Raji (cell line): Measurements from ENCODE around the gene SLC4A11.

Source experiments
- POLR2A ChIP-seq: IDR thresholded peaks from 2 replicates; pipeline ENCODE4 v1.6.1; 2011; ENCODE audit warnings: low read depth, low read length, control low read depth; ENCODE audit not compliant: insufficient read depth

The SLC4A11 gene

GRCh38 chr20:3239026-3239866 is at the start of gene SLC4A11:
TSS of gene SLC4A11 (minus strand) at chr20:3239190. CDS start at chr20:3239137, 53 bp downstream.
- no peak for TF ChIP-seq POLR2A

GRCh38 chr20:3283222-3283820 is 44.3 kb upstream of the SLC4A11 start:
- no peak for TF ChIP-seq POLR2A

- no peak for TF ChIP-seq POLR2A
Measured at GRCh38 chr20:3282271-3283221, 43.6 kb upstream of the SLC4A11 start.

GRCh38 chr20:3281437-3281836 is 42.4 kb upstream of the SLC4A11 start:
- TF ChIP-seq POLR2A = no peak

- no peak for TF ChIP-seq POLR2A
Measured at GRCh38 chr20:3279761-3280160, 40.8 kb upstream of the SLC4A11 start.

GRCh38 chr20:3277686-3278465 is 38.9 kb upstream of the SLC4A11 start:
- no peak for TF ChIP-seq POLR2A

- TF ChIP-seq POLR2A = no peak
Measured at GRCh38 chr20:3276680-3277015, 37.7 kb upstream of the SLC4A11 start.

- no peak for TF ChIP-seq POLR2A
Measured at GRCh38 chr20:3275966-3276679, 37.1 kb upstream of the SLC4A11 start.

- TF ChIP-seq POLR2A = no peak
Measured at GRCh38 chr20:3275064-3275935, 36.3 kb upstream of the SLC4A11 start.

- no peak for TF ChIP-seq POLR2A
Measured at GRCh38 chr20:3273371-3273770, 34.4 kb upstream of the SLC4A11 start.

- no peak for TF ChIP-seq POLR2A
Measured at GRCh38 chr20:3270051-3270450, 31.1 kb upstream of the SLC4A11 start.

GRCh38 chr20:3262566-3262965 is 23.6 kb upstream of the SLC4A11 start:
- TF ChIP-seq POLR2A = no peak

GRCh38 chr20:3258429-3258828 is 19.4 kb upstream of the SLC4A11 start:
- TF ChIP-seq POLR2A = no peak
